Measurements from ENCODE around the gene NOX1. TPM values are rescaled to one million over a fixed set of nuclear protein-coding genes. Genes with fewer than 3 reads are reported as not detected.
A peak's percentile ranks its signal among the peaks of the same experiment; 100 is the strongest.

The NOX1 gene
- total and polyA plus RNA-seq, 2 of the 13 experiments (the other 11 are each of a cell fraction or from before 2014, with no cell fraction given), result 0.07 TPM; not detected in 1

DNA sequence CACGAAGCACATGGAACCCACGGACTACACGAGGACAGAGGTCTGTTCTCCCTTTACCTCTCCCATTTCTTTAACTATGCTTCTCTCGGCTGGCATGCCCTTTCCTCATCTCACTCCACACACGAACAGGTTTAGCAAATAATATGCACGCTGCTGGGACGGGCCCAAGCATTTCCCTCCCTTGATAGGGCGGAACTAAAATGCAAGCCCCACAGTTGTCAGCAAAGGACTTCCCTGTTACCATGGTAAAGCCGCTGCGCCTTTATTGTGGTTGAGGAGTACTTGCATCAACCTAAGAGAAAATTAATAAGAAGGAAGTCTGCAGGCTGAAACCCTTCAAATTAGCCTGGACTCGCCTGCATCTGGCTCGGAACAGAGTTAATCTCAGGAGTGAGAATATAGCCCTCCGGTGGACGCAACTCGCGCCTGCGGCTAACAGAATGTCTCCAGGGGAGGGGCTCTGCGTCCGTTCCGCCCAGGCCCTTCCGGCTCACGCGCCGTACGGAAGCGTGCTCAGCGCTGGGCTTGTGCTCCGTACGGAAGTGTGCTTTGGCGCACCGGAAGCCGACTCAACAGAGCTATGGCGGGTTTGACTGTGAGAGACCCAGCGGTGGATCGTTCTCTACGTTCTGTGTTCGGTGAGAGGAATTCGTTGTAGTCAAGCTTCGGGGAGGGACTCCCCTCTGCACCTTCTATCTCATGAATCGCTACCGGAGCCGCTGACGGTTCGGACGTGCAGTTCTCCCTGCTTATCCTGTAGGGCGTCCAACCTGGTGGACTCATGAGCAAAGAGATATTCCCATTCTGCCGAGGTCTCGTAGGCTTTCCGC lies 54.1 kb downstream of the NOX1 start, which contains the start of gene CSTF2 (continued):
- TF ChIP-seq ZNF496 (CRISPR knock-in tag; IDR thresholded peaks at IDR 0.05; ENCODE audit: insufficient replicate concordance) (no peak), ZNF264 (CRISPR knock-in tag; IDR thresholded peaks at IDR 0.05) (0 out of 2 replicates have a peak, but pooled peaks have one; percentile 24), ZNF431 (CRISPR knock-in tag; IDR thresholded peaks at IDR 0.05; ENCODE audit: borderline replicate concordance, low read depth) (no peak), NR2F6 (IDR thresholded peaks at IDR 0.05) (no peak), NR2F6 (CRISPR knock-in tag; IDR thresholded peaks at IDR 0.05) (no peak), PHF5A (CRISPR knock-in tag; IDR thresholded peaks at IDR 0.05; ENCODE audit: low read depth, unreplicated experiment) (no peak), FOXK2 (IDR thresholded peaks at IDR 0.05) (no peak), YEATS2 (CRISPR knock-in tag; IDR thresholded peaks at IDR 0.05; ENCODE audit: borderline replicate concordance) (0 out of 2 replicates have a peak, but pooled peaks have one; percentile 64), ZNF644 (CRISPR knock-in tag; IDR thresholded peaks at IDR 0.05; ENCODE audit: low read depth) (no peak), SMYD3 (CRISPR knock-in tag; IDR thresholded peaks at IDR 0.05) (no peak), HOXD1 (CRISPR knock-in tag; IDR thresholded peaks at IDR 0.05) (no peak), RXRA (CRISPR knock-in tag; IDR thresholded peaks at IDR 0.05) (no peak), JDP2 (CRISPR knock-in tag; IDR thresholded peaks at IDR 0.05; ENCODE audit: borderline replicate concordance) (no peak), RORA (CRISPR knock-in tag; IDR thresholded peaks at IDR 0.05) (no peak), PCBP2 (optimal IDR thresholded peaks at IDR 0.05; ENCODE audit: low read depth, low read length, poor library complexity, severe bottlenecking) (no peak), XBP1 (CRISPR knock-in tag; IDR thresholded peaks at IDR 0.05) (no peak), CBFB (CRISPR knock-in tag; IDR thresholded peaks at IDR 0.05) (no peak), TBX3 (IDR thresholded peaks at IDR 0.05; ENCODE audit: borderline replicate concordance) (no peak), ZNF543 (CRISPR knock-in tag; IDR thresholded peaks at IDR 0.05) (0 out of 2 replicates have a peak, but pooled peaks have one; percentile 22), ZNF557 (CRISPR knock-in tag; IDR thresholded peaks at IDR 0.05) (no peak), IRX3 (CRISPR knock-in tag; IDR thresholded peaks at IDR 0.05; ENCODE audit: borderline replicate concordance, low read depth) (peak; percentile 54; the same call in 1 of the 2 replicates)
- TF ChIP-seq, protein P1, sequence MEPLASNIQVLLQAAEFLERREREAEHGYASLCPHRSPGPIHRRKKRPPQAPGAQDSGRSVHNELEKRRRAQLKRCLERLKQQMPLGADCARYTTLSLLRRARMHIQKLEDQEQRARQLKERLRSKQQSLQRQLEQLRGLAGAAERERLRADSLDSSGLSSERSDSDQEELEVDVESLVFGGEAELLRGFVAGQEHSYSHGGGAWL (CRISPR knock-in tag; IDR thresholded peaks at IDR 0.05), result no peak
- TF ChIP-seq, protein P2, sequence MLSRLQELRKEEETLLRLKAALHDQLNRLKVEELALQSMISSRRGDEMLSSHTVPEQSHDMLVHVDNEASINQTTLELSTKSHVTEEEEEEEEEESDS (CRISPR knock-in tag; IDR thresholded peaks at IDR 0.05; ENCODE audit: borderline replicate concordance), result no peak
- TF ChIP-seq, protein P3, sequence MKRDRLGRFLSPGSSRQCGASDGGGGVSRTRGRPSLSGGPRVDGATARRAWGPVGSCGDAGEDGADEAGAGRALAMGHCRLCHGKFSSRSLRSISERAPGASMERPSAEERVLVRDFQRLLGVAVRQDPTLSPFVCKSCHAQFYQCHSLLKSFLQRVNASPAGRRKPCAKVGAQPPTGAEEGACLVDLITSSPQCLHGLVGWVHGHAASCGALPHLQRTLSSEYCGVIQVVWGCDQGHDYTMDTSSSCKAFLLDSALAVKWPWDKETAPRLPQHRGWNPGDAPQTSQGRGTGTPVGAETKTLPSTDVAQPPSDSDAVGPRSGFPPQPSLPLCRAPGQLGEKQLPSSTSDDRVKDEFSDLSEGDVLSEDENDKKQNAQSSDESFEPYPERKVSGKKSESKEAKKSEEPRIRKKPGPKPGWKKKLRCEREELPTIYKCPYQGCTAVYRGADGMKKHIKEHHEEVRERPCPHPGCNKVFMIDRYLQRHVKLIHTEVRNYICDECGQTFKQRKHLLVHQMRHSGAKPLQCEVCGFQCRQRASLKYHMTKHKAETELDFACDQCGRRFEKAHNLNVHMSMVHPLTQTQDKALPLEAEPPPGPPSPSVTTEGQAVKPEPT (CRISPR knock-in tag; IDR thresholded peaks at IDR 0.05; ENCODE audit: low read depth), result no peak
- TF ChIP-seq, protein P4, sequence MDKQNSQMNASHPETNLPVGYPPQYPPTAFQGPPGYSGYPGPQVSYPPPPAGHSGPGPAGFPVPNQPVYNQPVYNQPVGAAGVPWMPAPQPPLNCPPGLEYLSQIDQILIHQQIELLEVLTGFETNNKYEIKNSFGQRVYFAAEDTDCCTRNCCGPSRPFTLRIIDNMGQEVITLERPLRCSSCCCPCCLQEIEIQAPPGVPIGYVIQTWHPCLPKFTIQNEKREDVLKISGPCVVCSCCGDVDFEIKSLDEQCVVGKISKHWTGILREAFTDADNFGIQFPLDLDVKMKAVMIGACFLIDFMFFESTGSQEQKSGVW (CRISPR knock-in tag; IDR thresholded peaks at IDR 0.05; ENCODE audit: borderline replicate concordance), result no peak
- TF ChIP-seq, protein P5, sequence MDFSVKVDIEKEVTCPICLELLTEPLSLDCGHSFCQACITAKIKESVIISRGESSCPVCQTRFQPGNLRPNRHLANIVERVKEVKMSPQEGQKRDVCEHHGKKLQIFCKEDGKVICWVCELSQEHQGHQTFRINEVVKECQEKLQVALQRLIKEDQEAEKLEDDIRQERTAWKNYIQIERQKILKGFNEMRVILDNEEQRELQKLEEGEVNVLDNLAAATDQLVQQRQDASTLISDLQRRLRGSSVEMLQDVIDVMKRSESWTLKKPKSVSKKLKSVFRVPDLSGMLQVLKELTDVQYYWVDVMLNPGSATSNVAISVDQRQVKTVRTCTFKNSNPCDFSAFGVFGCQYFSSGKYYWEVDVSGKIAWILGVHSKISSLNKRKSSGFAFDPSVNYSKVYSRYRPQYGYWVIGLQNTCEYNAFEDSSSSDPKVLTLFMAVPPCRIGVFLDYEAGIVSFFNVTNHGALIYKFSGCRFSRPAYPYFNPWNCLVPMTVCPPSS (IDR thresholded peaks at IDR 0.05), result no peak
- TF ChIP-seq, protein P6, sequence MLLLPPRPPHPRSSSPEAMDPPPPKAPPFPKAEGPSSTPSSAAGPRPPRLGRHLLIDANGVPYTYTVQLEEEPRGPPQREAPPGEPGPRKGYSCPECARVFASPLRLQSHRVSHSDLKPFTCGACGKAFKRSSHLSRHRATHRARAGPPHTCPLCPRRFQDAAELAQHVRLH (CRISPR knock-in tag; IDR thresholded peaks at IDR 0.05; ENCODE audit: borderline replicate concordance, low read depth), result no peak
